NB4 (cell line): ENCODE results near the gene TEKTIP1.
"Not testable (repeated sequence)": the region's sequence is repeated elsewhere in the genome, so short reads cannot be mapped to it uniquely, and the experiment has no call there.

Experiments used
- CTCF ChIP-seq: IDR thresholded peaks from one replicate; pipeline ENCODE4 v1.5.1; 2012; ENCODE audit warnings: low read depth, low read length
- MYC ChIP-seq: IDR thresholded peaks from 2 replicates; pipeline ENCODE4 v1.6.1; 2011; ENCODE audit warnings: low read depth, low read length
- POLR2A ChIP-seq: IDR thresholded peaks from 2 replicates; pipeline ENCODE4 v1.6.1; 2011; ENCODE audit warnings: mild to moderate bottlenecking; ENCODE audit not compliant: insufficient read length; ENCODE audit errors: extremely low read depth

GRCh38 chr19:3581792-3582191, 42.8 kb downstream of the TEKTIP1 start:
- not testable (repeated sequence) for TF ChIP-seq CTCF, POLR2A, MYC
